OCI-LY1 (cell line): ENCODE data around the gene NRTN.

Source experiments
- H2AFZ ChIP-seq: fragments of 200-600 bp; sonication (generic), shearing (Covaris generic); 2 replicates; pipeline ENCODE4 v1.6.0; 2014; ENCODE audit warnings: antibody characterized with exemption, mild to moderate bottlenecking, low read length
- H3F3A ChIP-seq: fragments of 200-600 bp; sonication (generic), shearing (Covaris generic); 2 replicates; pipeline ENCODE4 v1.6.0; 2014; ENCODE audit warnings: mild to moderate bottlenecking, antibody characterized with exemption, low read length, moderate library complexity; ENCODE audit not compliant: insufficient read depth
- H3K27ac ChIP-seq: fragments of 200-600 bp; sonication (generic); 2 replicates; pipeline ENCODE4 v1.5.1; 2014; ENCODE audit warnings: low read length, mixed run types, mild to moderate bottlenecking, low read depth; ENCODE audit not compliant: poor library complexity, severe bottlenecking
- H3K27me3 ChIP-seq: fragments of 200-600 bp; sonication (generic); 2 replicates; pipeline ENCODE4 v1.6.0; 2014; ENCODE audit warnings: antibody characterized with exemption, mild to moderate bottlenecking, low read length, moderate library complexity; ENCODE audit not compliant: insufficient read depth
- H3K36me3 ChIP-seq: fragments of 200-600 bp; sonication (generic); 2 replicates; pipeline ENCODE4 v1.6.1; 2014; ENCODE audit warnings: mild to moderate bottlenecking, antibody characterized with exemption, low read length, moderate library complexity, mixed read lengths; ENCODE audit not compliant: insufficient read depth
- H3K4me1 ChIP-seq: fragments of 200-600 bp; sonication (generic); 2 replicates; pipeline ENCODE4 v1.5.1; 2014; ENCODE audit warnings: mild to moderate bottlenecking, low read length, moderate library complexity; ENCODE audit not compliant: insufficient read depth, severe bottlenecking
- H3K4me2 ChIP-seq: fragments of 200-600 bp; sonication (generic), shearing (Covaris generic); 2 replicates; pipeline ENCODE4 v1.6.1; 2014; ENCODE audit warnings: low read length
- H3K4me3 ChIP-seq: fragments of 200-600 bp; sonication (generic); 2 replicates; pipeline ENCODE4 v1.5.1; 2014; ENCODE audit warnings: low read length, low read depth, mild to moderate bottlenecking, mixed read lengths; ENCODE audit not compliant: poor library complexity, severe bottlenecking
- H3K79me2 ChIP-seq: fragments of 200-600 bp; shearing (Covaris generic); 2 replicates; pipeline ENCODE4 v1.6.1; 2016; ENCODE audit warnings: mixed run types, low read length, mixed read lengths; ENCODE audit not compliant: insufficient read depth
- H3K9ac ChIP-seq: fragments of 200-600 bp; sonication (generic), shearing (Covaris generic); 2 replicates; pipeline ENCODE4 v1.6.1; 2014; ENCODE audit warnings: mild to moderate bottlenecking, low read length, mixed read lengths
- H3K9me2 ChIP-seq: fragments of 200-600 bp; sonication (generic), shearing (Covaris generic); 2 replicates; pipeline ENCODE4 v1.6.1; 2014; ENCODE audit warnings: low read depth, mild to moderate bottlenecking, low read length, mixed read lengths
- H3K9me3 ChIP-seq: fragments of 200-600 bp; shearing (Covaris generic); 2 replicates; pipeline ENCODE4 v1.6.1; 2014; ENCODE audit warnings: low read length, mixed read lengths
- H4K20me1 ChIP-seq: fragments of 200-600 bp; sonication (generic), shearing (Covaris generic); 2 replicates; pipeline ENCODE4 v1.6.0; 2016; ENCODE audit warnings: mild to moderate bottlenecking, low read length; ENCODE audit not compliant: insufficient read depth
- EZH2 ChIP-seq: fragments of 200-600 bp; sonication (generic), shearing (Covaris generic); IDR thresholded peaks from 2 replicates; pipeline ENCODE4 v1.8.0; 2017; ENCODE audit warnings: borderline replicate concordance, mixed run types, mild to moderate bottlenecking, antibody characterized with exemption, low read length, moderate library complexity, mixed read lengths
- TF ChIP-seq, protein P1 (sequence below): fragments of 200-600 bp; sonication (generic), shearing (Covaris generic); IDR thresholded peaks from 2 replicates; pipeline ENCODE4 v1.5.1; 2017; ENCODE audit warnings: mild to moderate bottlenecking, antibody characterized with exemption, low read length, moderate library complexity, mixed read lengths

Gene NRTN

DNA sequence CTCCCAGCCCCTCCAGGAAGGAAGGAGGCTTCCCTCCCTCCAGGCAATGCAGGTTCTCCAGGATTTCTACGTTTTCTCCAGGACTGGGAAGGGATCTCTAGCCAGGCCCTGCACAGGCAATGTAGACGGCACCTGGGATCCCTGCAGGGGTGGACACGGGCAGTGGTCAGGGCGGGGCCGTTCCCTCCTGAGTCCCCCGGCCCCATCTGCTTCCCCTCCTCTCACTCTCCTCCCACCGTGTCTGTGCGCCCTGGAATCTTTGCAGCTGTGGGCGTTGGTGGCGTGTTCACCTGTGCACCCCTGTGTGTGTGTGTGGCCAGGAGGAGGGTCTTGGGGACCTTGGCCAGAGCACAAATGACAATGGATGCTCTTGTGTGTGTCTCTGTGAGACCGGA lies 10.0 kb downstream of the NRTN start:
- Histone ChIP-seq H3K9me2 (no peaks in the 10 kb centered on the region), H3K4me1 (no peaks in the 10 kb centered on the region), H3K27ac (no peak overlapping the region), H3K9me3 (no peaks in the 10 kb centered on the region), H3K4me2 (no peak overlapping the region), H3K9ac (no peak overlapping the region), H3K36me3 (no peaks in the 10 kb centered on the region), H3K27me3 (peaks cover 6% of the 10 kb centered on the region; the same call in 1 of the 2 replicates), H2AFZ (no peak overlapping the region), H3K79me2 (no peaks in the 10 kb centered on the region), H3F3A (no peaks in the 10 kb centered on the region), H4K20me1 (no peaks in the 10 kb centered on the region), H3K4me3 (no peak overlapping the region)
- TF ChIP-seq, protein P1, sequence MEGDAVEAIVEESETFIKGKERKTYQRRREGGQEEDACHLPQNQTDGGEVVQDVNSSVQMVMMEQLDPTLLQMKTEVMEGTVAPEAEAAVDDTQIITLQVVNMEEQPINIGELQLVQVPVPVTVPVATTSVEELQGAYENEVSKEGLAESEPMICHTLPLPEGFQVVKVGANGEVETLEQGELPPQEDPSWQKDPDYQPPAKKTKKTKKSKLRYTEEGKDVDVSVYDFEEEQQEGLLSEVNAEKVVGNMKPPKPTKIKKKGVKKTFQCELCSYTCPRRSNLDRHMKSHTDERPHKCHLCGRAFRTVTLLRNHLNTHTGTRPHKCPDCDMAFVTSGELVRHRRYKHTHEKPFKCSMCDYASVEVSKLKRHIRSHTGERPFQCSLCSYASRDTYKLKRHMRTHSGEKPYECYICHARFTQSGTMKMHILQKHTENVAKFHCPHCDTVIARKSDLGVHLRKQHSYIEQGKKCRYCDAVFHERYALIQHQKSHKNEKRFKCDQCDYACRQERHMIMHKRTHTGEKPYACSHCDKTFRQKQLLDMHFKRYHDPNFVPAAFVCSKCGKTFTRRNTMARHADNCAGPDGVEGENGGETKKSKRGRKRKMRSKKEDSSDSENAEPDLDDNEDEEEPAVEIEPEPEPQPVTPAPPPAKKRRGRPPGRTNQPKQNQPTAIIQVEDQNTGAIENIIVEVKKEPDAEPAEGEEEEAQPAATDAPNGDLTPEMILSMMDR = no peak
- no peak for TF ChIP-seq EZH2

DNA sequence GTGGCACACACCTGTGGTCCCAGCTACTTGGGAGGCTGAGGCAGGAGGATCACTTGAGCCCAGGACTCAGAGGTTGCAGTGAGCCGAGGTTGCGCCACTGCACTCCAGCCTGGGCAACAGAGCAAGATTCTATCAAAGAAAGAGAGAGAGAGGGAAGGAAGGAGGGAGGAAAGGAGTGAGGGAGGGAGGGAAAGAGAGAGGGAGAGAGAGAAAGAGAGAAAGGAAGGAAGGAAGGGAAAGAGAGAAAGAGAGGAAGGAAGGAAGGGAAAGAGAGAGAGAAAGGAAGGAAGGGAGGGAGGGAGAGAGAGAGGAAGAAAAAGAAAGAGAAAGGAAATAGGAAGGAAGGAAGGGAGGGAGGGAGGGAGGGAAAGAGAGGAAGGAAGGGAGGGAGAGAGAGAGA lies 12.4 kb downstream of the NRTN start:
- TF ChIP-seq, protein P1 = no peak
- TF ChIP-seq EZH2 = no peak
- H3K27ac ChIP-seq = no peak overlapping the region

DNA sequence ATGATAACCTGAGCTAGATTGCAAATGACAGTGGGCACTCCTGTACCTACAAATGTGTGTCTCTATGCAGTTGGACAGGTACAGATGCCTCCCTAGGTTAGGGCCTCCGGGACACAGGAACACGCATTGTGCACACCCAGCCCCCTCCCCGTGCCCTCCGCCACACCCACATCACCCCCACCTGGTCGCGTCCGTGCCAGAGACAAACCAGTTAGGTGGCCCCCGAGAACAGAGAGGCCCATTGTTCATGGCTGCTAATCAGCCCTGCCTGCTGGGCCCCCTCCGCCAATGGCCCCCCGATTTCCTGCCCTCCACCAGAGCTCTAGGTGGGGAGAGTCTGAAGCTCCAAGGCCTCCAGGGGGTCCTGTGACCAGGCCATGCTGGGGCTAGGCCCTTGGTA lies 13.7 kb downstream of the NRTN start:
- no peak overlapping the region for H3K4me3 ChIP-seq
- H3K4me2 ChIP-seq = no peak overlapping the region
- no peaks in the 10 kb centered on the region for H4K20me1 ChIP-seq
- no peak overlapping the region for H2AFZ ChIP-seq
- TF ChIP-seq, protein P1 = no peak
- no peak for TF ChIP-seq EZH2
- H3K36me3 ChIP-seq = no peaks in the 10 kb centered on the region
- H3F3A ChIP-seq = no peaks in the 10 kb centered on the region
- H3K9me3 ChIP-seq = no peaks in the 10 kb centered on the region
- H3K27ac ChIP-seq = no peak overlapping the region
- H3K27me3 ChIP-seq = peaks cover 6% of the 10 kb centered on the region; the same call in 1 of the 2 replicates
- H3K4me1 ChIP-seq = no peaks in the 10 kb centered on the region
- H3K9ac ChIP-seq = no peak overlapping the region
- H3K79me2 ChIP-seq = no peaks in the 10 kb centered on the region
- H3K9me2 ChIP-seq = no peaks in the 10 kb centered on the region

More for the DNA sequence above, 12.4 kb downstream of the NRTN start:
- Histone ChIP-seq H3K4me1 (no peaks in the 10 kb centered on the region), H3K4me2 (no peak overlapping the region), H3F3A (no peaks in the 10 kb centered on the region), H3K9ac (no peak overlapping the region), H3K36me3 (no peaks in the 10 kb centered on the region), H4K20me1 (no peaks in the 10 kb centered on the region), H3K4me3 (no peak overlapping the region), H3K27me3 (peaks cover 6% of the 10 kb centered on the region; the same call in 1 of the 2 replicates), H2AFZ (no peak overlapping the region), H3K9me3 (no peaks in the 10 kb centered on the region), H3K79me2 (no peaks in the 10 kb centered on the region), H3K9me2 (no peaks in the 10 kb centered on the region)
